SIG-M5 (cell line): ENCODE data around the gene CDH23.

ENCODE experiments used
- DNase-seq: peaks from one replicate; lab custom pipeline; 2025; lab: John Stamatoyannopoulos, UW

CDH23 gene

GRCh38 chr10:71623098-71623985, 226.6 kb downstream of the CDH23 start:
- DNase-seq, result no peak

GRCh38 chr10:71623986-71624291, 227.2 kb downstream of the CDH23 start:
- no peak for DNase-seq

- no peak for DNase-seq
Observed at GRCh38 chr10:71625445-71626175, 228.9 kb downstream of the CDH23 start.

- no peak for DNase-seq
Observed at GRCh38 chr10:71627230-71627939, 230.7 kb downstream of the CDH23 start.

GRCh38 chr10:71627956-71628355, 231.2 kb downstream of the CDH23 start:
- DNase-seq, result no peak

GRCh38 chr10:71629131-71629530, 232.4 kb downstream of the CDH23 start:
- DNase-seq, result no peak

- DNase-seq, result no peak
Observed at GRCh38 chr10:71630168-71630567, 233.4 kb downstream of the CDH23 start.

GRCh38 chr10:71631007-71631861, 234.5 kb downstream of the CDH23 start:
- no peak for DNase-seq

GRCh38 chr10:71632200-71632820, 235.6 kb downstream of the CDH23 start:
- DNase-seq, result no peak

- no peak for DNase-seq
Observed at GRCh38 chr10:71632896-71633600, 236.3 kb downstream of the CDH23 start.

- no peak for DNase-seq
Observed at GRCh38 chr10:71633920-71634319, 237.2 kb downstream of the CDH23 start.

- DNase-seq, result no peak
Observed at GRCh38 chr10:71634531-71635164, 237.9 kb downstream of the CDH23 start.

- no peak for DNase-seq
Observed at GRCh38 chr10:71635251-71635866, 238.6 kb downstream of the CDH23 start.

- no peak for DNase-seq
Observed at GRCh38 chr10:71635867-71636266, 239.1 kb downstream of the CDH23 start.

- no peak for DNase-seq
Observed at GRCh38 chr10:71636588-71636987, 239.9 kb downstream of the CDH23 start.

- DNase-seq, result no peak
Observed at GRCh38 chr10:71637305-71637704, 240.6 kb downstream of the CDH23 start.

GRCh38 chr10:71638064-71638821, 241.5 kb downstream of the CDH23 start:
- DNase-seq, result no peak

GRCh38 chr10:71638822-71639719, 242.4 kb downstream of the CDH23 start:
- no peak for DNase-seq
